ENCODE data around the gene CRB2. TPM values are rescaled to one million over a fixed set of nuclear protein-coding genes. Genes with fewer than 3 reads are reported as not detected.

The CRB2 gene
- total and polyA plus RNA-seq, 2 donors (not counting 3 experiments of a cell fraction or from before 2014, with no cell fraction given) = not detected

DNA sequence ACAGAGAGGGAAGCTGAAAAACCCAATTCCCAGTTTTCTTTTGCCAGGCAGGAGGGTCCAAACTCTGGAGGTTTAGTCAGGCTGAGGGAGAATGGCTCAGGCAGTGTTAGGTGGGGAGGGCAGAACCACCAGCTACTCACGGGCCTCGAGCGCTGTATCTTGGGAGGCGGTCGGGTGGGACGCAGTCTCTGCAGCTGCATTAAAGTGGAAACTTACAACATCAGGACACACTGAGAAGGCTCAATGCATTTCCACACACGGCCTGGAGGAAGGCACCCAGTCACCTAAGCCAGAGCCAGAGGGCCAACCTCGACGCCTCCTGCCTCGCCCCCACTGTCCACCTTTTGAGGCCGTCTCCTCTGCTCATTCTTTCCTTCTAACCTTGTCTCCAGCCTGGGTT lies 55.6 kb downstream of the CRB2 start:
- H3K27me3 ChIP-seq (ENCODE audit: control insufficient read depth in 2 of 2, insufficient read depth in 2 of 2, low read length in 2 of 2) = no peaks in the 10 kb centered on the region
- ChIA-PET CTCF (no interaction called here), POLR2A (no interaction called here)
- BruUV-seq (replicated peaks) = no TSS peak
- H3K9ac ChIP-seq (replicated peaks; ENCODE audit: extremely low read depth, insufficient read depth, low read length) = no peak overlapping the region
- H3K9me1 ChIP-seq (replicated peaks; ENCODE audit: control insufficient read depth, extremely low read depth, insufficient read depth, low read length) = no peaks in the 10 kb centered on the region
- dilution Hi-C loops (cut with MboI; ENCODE audit: extremely low pct_ligation_motif_present, low sequenced_read_pairs) (no loop called here), intact Hi-C loops (cut with micrococcal nuclease) (no loop called here)
- no peak for TF ChIP-seq POLR2A (IDR thresholded peaks at IDR 0.05; ENCODE audit: low read depth, low read length)
- no peak for TF ChIP-seq FOS (IDR thresholded peaks at IDR 0.05; ENCODE audit: borderline replicate concordance, insufficient read depth, low read length)
- no peak for TF ChIP-seq GATA2 (IDR thresholded peaks at IDR 0.05; ENCODE audit: insufficient read depth, insufficient read length, low read depth, low read length)
- no peak for TF ChIP-seq POLR2AphosphoS5 (IDR thresholded peaks at IDR 0.05; ENCODE audit: insufficient read depth, low read depth, low read length)
- no peak for TF ChIP-seq MAX (IDR thresholded peaks at IDR 0.05; ENCODE audit: insufficient read depth, insufficient read length)
- no peak for TF ChIP-seq CTCF (IDR thresholded peaks at IDR 0.05; ENCODE audit: extremely low read depth in 1 of 2, insufficient read depth in 1 of 2, low read depth in 1 of 2, low read length in 2 of 2)
- no peak for TF ChIP-seq JUN (IDR thresholded peaks at IDR 0.05; ENCODE audit: borderline replicate concordance, insufficient read depth, insufficient read length, low read depth)
- no peak for TF ChIP-seq MYC (IDR thresholded peaks at IDR 0.05; ENCODE audit: low read depth, low read length)
- no peak for TF ChIP-seq EZH2 (IDR thresholded peaks at IDR 0.05; ENCODE audit: borderline replicate concordance, low read depth, low read length, severe bottlenecking)
- no peak for FAIRE-seq
- no peak overlapping the region for H3K27ac ChIP-seq (ENCODE audit: insufficient read depth, low read depth, low read length)
- no peaks in the 10 kb centered on the region for H4K20me1 ChIP-seq (replicated peaks; ENCODE audit: control insufficient read depth, extremely low read depth, insufficient read depth, low read length)
- no peak overlapping the region for H2AFZ ChIP-seq (ENCODE audit: low read depth, low read length)
- H3K9me3 ChIP-seq (replicated peaks; ENCODE audit: control insufficient read depth, insufficient read depth, low read length) = no peaks in the 10 kb centered on the region
- H3K4me3 ChIP-seq (replicated peaks in 1 of 3; ENCODE audit: insufficient read depth in 1 of 3, low read depth in 1 of 3, low read length in 3 of 3) = no peak overlapping the region
- DNase-seq (ENCODE audit: low read depth, low spot score) = no peak
- H3K4me2 ChIP-seq (ENCODE audit: insufficient read depth, low read length) = no peak overlapping the region
- H3K36me3 ChIP-seq (ENCODE audit: control insufficient read depth in 2 of 2, extremely low read depth in 1 of 2, insufficient read depth in 2 of 2, low read length in 2 of 2) = no peaks in the 10 kb centered on the region
- H3K79me2 ChIP-seq (ENCODE audit: control insufficient read depth, insufficient read depth, low read length) = no peaks in the 10 kb centered on the region
- H3K4me1 ChIP-seq (ENCODE audit: control insufficient read depth, extremely low read depth, insufficient read depth, low read length) = no peaks in the 10 kb centered on the region
